ENCODE measurements around the gene C20orf144.

Gene C20orf144

DNA sequence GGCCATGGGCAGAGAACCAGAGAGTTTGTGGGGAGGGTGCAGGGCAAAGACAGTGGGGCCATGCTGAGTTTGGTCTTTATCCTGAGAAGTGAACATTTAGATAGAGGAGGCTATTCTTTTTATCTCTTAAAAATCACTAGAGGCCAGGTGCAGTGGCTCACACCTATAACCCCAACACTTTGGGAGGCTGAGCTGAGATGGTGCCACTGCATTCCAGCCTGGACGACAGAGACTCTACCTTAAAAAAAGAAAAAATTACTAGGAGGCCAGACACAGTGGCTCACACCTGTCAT lies 49.3 kb downstream of the C20orf144 start:
- Histone ChIP-seq H3K56ac (ENCODE audit: low read length) (no peak overlapping the region), H3K4me3 (ENCODE audit: low read length) (no peak overlapping the region), H3K4ac (ENCODE audit: low read depth, low read length) (no peak overlapping the region), H2BK15ac (replicated peaks; ENCODE audit: low read depth) (no peak overlapping the region), H3K79me1 (ENCODE audit: low read length) (no peaks in the 10 kb centered on the region), H2BK120ac (ENCODE audit: low read depth, low read length) (no peak overlapping the region), H3K23ac (ENCODE audit: low read length) (no peak overlapping the region), H4K8ac (ENCODE audit: low read depth, low read length) (no peak overlapping the region), H3K18ac (ENCODE audit: low read length) (no peak overlapping the region), H3K4me2 (ENCODE audit: low read length) (no peak overlapping the region), H3K4me1 (ENCODE audit: control insufficient read depth, low read depth, low read length) (no peaks in the 10 kb centered on the region), H3K36me3 (ENCODE audit: control insufficient read depth, insufficient read depth, low read length) (no peaks in the 10 kb centered on the region), H3K27me3 (ENCODE audit: insufficient read depth, low read length, poor library complexity) (no peaks in the 10 kb centered on the region), H2BK5ac (ENCODE audit: low read length) (no peak overlapping the region), H2AK5ac (ENCODE audit: low read length) (no peak overlapping the region), H3K27ac (ENCODE audit: low read depth, low read length) (no peak overlapping the region), H3K79me2 (ENCODE audit: control insufficient read depth, insufficient read depth, low read length) (no peaks in the 10 kb centered on the region), H4K5ac (ENCODE audit: low read length) (no peak overlapping the region), H3K9ac (ENCODE audit: low read length) (no peak overlapping the region)
- DNase-seq = no peak
- WGBS (ENCODE audit: extremely low coverage, insufficient coverage, low lambda C conversion rate) = no CpG with 5 or more reads among the region's 1 CpG

Measured in mesendoderm (in vitro differentiated cells).